Measurements from ENCODE around the gene PAX5.

The PAX5 gene

GRCh38 chr9:36798350-36799065 is 235.6 kb downstream of the PAX5 start:
- no peak for DNase-seq

GRCh38 chr9:36797471-36798220 is 236.4 kb downstream of the PAX5 start:
- no peak for DNase-seq

- DNase-seq: no peak
Observed at GRCh38 chr9:36796671-36797419, 237.2 kb downstream of the PAX5 start.

- no peak for DNase-seq
Observed at GRCh38 chr9:36794461-36794860, 239.6 kb downstream of the PAX5 start.

- no peak for DNase-seq
Observed at GRCh38 chr9:36793277-36793676, 240.8 kb downstream of the PAX5 start.

- DNase-seq: no peak
Observed at GRCh38 chr9:36791222-36791950, 242.7 kb downstream of the PAX5 start.

GRCh38 chr9:36789886-36790285 is 244.2 kb downstream of the PAX5 start:
- peak in 1 of 4 experiments; percentile 7 for DNase-seq

GRCh38 chr9:36788534-36788933 is 245.5 kb downstream of the PAX5 start:
- peak in 1 of 4 experiments; percentile 4 for DNase-seq

- no peak for DNase-seq
Observed at GRCh38 chr9:36787709-36788108, 246.4 kb downstream of the PAX5 start.

All from suppressor macrophage (primary cell).